Stimulated activated naive B cell treated with anti-CD40 and anti-IgM and Interleukin-4, amounts not matched to agents 10 μg/mL and 1 μg/mL and 100 μg/mL, for 72 hours (primary cell): ENCODE data around the gene IQSEC1.

Experiments
- ATAC-seq, 2 donors: fragments of 150-1000 bp; cut with Tn5 transposase; replicated peaks; 2 replicates each; pipeline ENCODE4 v1.10.0; 2021; ENCODE audit warnings: moderate library complexity in 1 of 2
- DNase-seq: peaks from one replicate; pipeline ENCODE4 v3.0.0; 2021
- H3K27ac Mint-ChIP-seq: one replicate; pipeline ENCODE4 v1.8.0; 2022; ENCODE audit warnings: mild to moderate bottlenecking, mixed read lengths
- H3K27me3 Mint-ChIP-seq, 2 donors: one replicate each; pipeline ENCODE4 v1.8.0; 2022; ENCODE audit warnings: mixed read lengths in 2 of 2
- H3K36me3 Mint-ChIP-seq, 2 donors: one replicate each; pipeline ENCODE4 v1.8.0; 2022; ENCODE audit warnings: mixed read lengths in 2 of 2, mild to moderate bottlenecking in 1 of 2
- H3K4me1 Mint-ChIP-seq, 2 donors: one replicate each; pipeline ENCODE4 v1.8.0; 2022; ENCODE audit warnings: mixed read lengths in 2 of 2, mild to moderate bottlenecking in 1 of 2
- H3K4me3 Mint-ChIP-seq, 2 donors: one replicate each; pipeline ENCODE4 v1.8.0; 2022; ENCODE audit warnings: mild to moderate bottlenecking in 2 of 2, mixed read lengths in 2 of 2, moderate library complexity in 1 of 2
- H3K9me3 Mint-ChIP-seq, 2 donors: one replicate each; pipeline ENCODE4 v1.8.0; 2022; ENCODE audit warnings: mixed read lengths in 2 of 2, mild to moderate bottlenecking in 1 of 2

The IQSEC1 gene

DNA sequence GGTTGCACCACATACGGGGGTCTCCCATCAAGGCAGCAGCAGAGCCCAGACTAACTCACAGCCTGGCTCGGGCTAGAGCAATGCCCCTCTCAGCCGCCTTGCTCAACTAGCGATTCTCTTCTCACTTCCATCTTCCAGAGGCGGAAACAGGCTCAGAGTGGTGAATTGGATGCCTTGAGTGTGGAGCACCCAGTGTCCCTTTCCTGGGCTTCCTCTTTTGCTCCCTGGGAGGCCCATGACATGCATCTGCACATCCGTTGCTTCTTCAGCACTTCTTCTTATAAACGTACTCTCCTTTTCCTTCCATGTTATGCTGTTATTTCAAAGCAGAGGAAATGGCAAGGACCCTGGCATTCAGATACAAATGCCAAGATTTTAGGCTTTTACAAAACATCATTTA is 2.1 kb upstream of the IQSEC1 start:
- Mint-ChIP-seq H3K9me3 (no peaks in the 10 kb centered on the region), H3K27ac (no peak overlapping the region), H3K27me3 (peaks cover 4 to 5% of the 10 kb centered on the region in 2 donors), H3K36me3 (no peaks in the 10 kb centered on the region), H3K4me3 (no peak overlapping the region), H3K4me1 (peaks cover 58 to 79% of the 10 kb centered on the region in 2 donors)
- ATAC-seq, result no peak
- DNase-seq, result no peak

DNA sequence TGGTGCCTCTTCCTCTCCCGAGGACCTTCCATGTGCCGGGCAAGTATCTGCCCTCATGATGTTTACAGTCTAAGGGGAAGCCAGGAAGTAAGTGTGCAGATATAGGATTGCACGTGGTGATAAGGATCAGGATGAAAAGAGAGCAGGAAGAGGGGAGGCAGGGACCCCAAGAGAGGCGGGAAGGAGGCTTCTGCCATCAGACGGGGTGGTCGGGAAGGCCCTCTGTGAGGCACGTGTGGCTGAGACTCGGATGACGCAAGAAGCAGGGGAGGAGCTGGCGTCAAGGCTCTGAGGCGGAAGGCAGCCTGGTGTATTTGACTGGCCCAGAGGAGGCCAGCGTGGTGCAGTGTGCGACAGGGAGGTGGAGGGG is 762 bp upstream of the IQSEC1 start:
- peak overlapping the region; percentile 93 for H3K27ac Mint-ChIP-seq
- no peaks in the 10 kb centered on the region for H3K9me3 Mint-ChIP-seq
- peaks cover 4% of the 10 kb centered on the region in 2 donors for H3K36me3 Mint-ChIP-seq
- peak overlapping the region; percentile 89 to 90 for H3K4me3 Mint-ChIP-seq
- peaks cover 4 to 5% of the 10 kb centered on the region in 2 donors for H3K27me3 Mint-ChIP-seq
- peaks cover 58 to 79% of the 10 kb centered on the region in 2 donors for H3K4me1 Mint-ChIP-seq
- no peak for DNase-seq
- no peak for ATAC-seq

DNA sequence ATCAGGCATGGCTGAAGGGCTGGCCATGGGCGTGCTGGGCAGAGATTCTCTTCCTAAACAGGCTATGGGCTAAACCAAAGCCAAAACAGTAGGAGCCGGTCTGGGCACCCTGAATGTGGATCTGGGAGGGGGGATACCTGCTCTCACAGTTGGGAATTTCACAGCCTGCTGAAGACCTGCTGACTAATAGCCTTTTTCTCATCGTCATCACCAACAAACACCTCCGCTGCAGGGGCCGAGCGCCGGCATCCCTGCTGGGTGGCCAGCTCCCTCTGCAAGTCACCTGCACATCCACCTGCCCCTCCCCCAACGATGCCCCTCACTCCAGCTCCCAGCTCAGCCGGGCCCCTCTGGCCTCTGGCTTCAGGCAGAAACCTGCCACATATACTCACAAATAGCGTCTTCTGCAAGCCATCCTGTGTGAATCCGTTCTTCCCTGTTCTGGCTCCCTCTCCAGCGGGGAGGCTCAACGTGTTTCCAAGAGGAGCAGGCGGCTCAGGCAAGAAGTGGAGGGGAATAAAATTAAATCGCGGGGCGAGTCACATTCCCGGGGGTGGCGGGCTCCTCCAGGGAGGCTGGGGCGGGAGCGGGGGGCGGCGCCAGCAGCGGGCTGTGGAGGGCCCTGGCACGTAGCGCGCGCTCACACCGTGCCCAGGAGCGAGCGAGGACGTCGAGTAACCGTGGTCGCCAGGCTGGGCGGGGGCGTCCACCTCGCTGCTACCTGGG is 466 bp downstream of the IQSEC1 start:
- Mint-ChIP-seq H3K9me3 (peaks cover 0 to 4% of the 10 kb centered on the region in 2 donors), H3K36me3 (peaks cover 7 to 11% of the 10 kb centered on the region in 2 donors), H3K4me1 (peaks cover 54 to 79% of the 10 kb centered on the region in 2 donors), H3K4me3 (peak overlapping the region; percentile 89 to 90), H3K27me3 (peaks cover 4 to 5% of the 10 kb centered on the region in 2 donors), H3K27ac (peak overlapping the region; percentile 93)
- ATAC-seq (peak; percentile 50 to 55), DNase-seq (no peak)

DNA sequence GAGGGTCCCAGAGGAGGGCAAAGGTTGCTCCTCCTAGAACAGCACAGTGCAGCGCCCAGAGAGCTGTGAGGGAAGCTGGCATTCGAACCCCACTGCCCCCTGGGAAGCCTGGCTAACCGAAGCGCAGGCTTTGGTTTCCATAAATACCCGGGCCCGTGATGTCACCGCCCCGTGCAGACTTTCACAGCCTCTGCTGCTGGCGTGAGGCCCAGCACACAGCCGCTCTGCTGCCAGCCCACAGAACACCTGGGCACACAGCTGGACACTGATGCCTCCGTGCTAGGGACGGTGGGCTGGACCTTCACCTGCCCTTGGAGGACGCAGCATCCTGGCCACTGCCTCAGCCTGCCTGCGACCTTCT is 1.0 kb downstream of the IQSEC1 start:
- H3K27me3 Mint-ChIP-seq, result peaks cover 4 to 5% of the 10 kb centered on the region in 2 donors

DNA sequence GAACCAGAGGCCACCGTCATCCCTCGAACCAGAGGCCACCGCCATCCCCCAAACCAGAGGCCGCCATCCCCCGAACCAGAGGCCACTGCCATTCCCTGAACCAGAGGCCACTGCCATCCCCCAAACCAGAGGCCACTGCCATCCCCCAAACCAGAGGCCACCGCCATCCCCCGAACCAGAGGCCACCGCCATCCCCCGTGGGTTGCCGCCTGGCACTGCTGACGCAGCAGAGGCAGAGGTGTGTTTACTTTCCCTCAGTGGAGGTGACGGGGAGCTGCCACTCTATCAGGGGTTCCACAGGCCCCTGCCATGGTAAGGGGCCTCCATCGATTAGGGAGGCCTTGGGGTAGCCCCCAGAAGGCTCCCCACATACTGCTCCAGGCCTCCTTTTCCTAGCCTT is 1.5 kb downstream of the IQSEC1 start:
- peak; percentile 0 to 1 for ATAC-seq
- Mint-ChIP-seq H3K36me3 (peaks cover 7 to 11% of the 10 kb centered on the region in 2 donors), H3K4me3 (peak overlapping the region; percentile 89 to 90), H3K27me3 (peaks cover 4 to 5% of the 10 kb centered on the region in 2 donors), H3K9me3 (peaks cover 0 to 4% of the 10 kb centered on the region in 2 donors), H3K4me1 (peaks cover 55 to 84% of the 10 kb centered on the region in 2 donors), H3K27ac (peak overlapping the region; percentile 93)
- no peak for DNase-seq

More for the DNA sequence above, 1.0 kb downstream of the IQSEC1 start:
- H3K36me3 Mint-ChIP-seq, result peaks cover 7 to 11% of the 10 kb centered on the region in 2 donors
- H3K4me1 Mint-ChIP-seq, result peaks cover 51 to 79% of the 10 kb centered on the region in 2 donors
- H3K4me3 Mint-ChIP-seq, result peak overlapping the region; percentile 89 to 90
- DNase-seq, result peak; percentile 72
- peak overlapping the region; percentile 93 for H3K27ac Mint-ChIP-seq
- peak; percentile 65 to 69 for ATAC-seq
- peaks cover 0 to 4% of the 10 kb centered on the region in 2 donors for H3K9me3 Mint-ChIP-seq

DNA sequence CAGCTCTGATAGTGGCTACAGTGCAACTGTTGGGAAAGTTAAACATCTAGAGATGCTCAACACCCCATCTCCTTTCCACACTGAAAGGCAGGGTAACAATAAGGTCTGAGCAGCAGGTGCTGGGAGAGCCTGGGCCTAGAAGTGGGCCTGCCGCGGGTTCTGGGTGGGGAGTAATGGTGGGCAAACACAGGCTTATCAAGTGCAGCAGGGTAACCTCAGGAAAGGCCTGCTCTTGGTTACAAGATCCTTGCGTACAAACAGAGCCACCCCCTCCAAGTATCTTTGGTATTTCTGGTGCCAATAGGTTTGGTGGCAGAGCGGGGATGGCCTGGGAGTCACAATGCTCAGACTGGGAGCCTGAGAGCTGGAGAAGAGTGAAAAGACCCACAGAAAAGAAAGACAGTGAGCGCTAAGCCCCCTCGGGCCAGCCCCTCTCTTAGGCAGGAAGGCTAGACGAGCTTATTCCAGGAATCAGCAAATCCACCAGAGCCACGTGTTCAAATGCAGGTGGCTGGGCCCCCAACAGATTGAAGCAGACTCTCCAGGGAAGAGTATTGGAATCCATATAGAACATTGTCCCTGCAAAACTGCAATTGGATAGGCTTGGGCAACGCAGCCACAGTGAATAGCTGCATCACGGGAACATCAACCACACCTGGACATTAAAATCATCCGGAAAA is 2.7 kb downstream of the IQSEC1 start:
- Mint-ChIP-seq H3K27ac (peak overlapping the region; percentile 95), H3K4me1 (peaks cover 67 to 94% of the 10 kb centered on the region in 2 donors), H3K9me3 (peaks cover 0 to 4% of the 10 kb centered on the region in 2 donors), H3K4me3 (peak overlapping the region; percentile 21 to 39), H3K36me3 (peaks cover 7 to 15% of the 10 kb centered on the region in 2 donors), H3K27me3 (peaks cover 4 to 5% of the 10 kb centered on the region in 2 donors)
- DNase-seq (no peak), ATAC-seq (no peak)

DNA sequence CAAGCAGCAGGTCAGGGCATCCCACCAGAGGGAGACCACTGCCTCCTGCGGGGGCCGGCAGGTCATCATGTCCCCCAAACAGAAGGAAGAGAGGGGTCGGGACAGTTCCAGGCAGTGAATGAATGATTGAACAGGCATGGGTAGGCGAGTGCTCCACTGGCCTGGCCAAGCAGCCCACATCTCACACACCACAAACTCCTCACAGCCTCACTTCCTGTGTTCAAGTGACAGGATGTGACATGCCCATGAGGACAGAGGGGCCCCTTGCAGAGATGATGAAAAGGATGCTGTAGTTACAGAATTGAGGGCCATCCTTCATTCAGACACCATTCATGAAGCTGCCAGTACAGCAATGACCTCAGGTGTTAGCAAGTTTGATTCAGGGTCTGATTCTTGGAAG is 3.7 kb downstream of the IQSEC1 start:
- Mint-ChIP-seq H3K27me3 (peaks cover 0 to 5% of the 10 kb centered on the region in 2 donors), H3K4me1 (peaks cover 70 to 97% of the 10 kb centered on the region in 2 donors), H3K36me3 (peaks cover 7 to 23% of the 10 kb centered on the region in 2 donors), H3K9me3 (peaks cover 0 to 4% of the 10 kb centered on the region in 2 donors), H3K4me3 (peak overlapping the region in 1 of 2 donors; percentile 39), H3K27ac (peak overlapping the region; percentile 95)
- ATAC-seq (peak; percentile 44 to 51), DNase-seq (no peak)

DNA sequence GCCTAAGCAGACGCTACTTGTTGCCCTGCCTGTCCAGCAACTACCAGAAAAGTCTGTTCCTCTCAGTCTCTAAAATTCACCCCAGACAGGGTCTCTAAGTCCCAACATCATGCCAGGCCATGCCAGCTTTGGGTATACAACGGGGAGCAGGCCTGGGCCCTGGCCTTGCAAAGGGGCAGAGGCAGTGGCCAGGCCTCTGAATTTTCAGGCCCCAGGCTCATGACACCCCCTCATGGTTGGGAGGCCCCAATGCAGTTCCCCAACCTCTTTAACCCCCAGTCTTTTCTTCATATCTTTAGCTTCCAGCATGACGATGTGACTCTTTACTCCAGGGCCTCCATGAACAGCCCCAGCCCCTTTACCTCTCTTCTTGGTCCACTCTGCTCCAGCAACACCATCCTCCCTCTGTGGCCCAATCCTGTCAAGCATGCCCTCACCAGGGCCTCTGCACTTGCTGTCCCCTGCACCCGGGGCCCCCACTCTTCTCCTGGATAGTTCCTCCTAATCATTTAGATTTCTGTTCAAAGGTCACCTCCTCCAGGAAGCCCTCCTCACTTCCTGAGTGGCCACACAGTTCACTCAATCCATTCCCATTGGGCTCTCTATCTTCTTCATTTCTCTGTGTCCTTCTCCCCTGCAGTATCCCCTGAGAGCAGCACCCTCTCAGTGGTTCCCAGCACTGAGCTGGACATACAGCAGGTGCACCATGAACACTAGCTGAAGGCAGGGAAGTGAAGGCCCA is 4.8 kb downstream of the IQSEC1 start:
- Mint-ChIP-seq H3K4me3 (no peak overlapping the region), H3K36me3 (peaks cover 7 to 30% of the 10 kb centered on the region in 2 donors), H3K4me1 (peaks cover 72 to 97% of the 10 kb centered on the region in 2 donors), H3K9me3 (peaks cover 0 to 4% of the 10 kb centered on the region in 2 donors), H3K27me3 (no peaks in the 10 kb centered on the region), H3K27ac (peak overlapping the region; percentile 91)
- DNase-seq, result no peak
- ATAC-seq, result no peak

DNA sequence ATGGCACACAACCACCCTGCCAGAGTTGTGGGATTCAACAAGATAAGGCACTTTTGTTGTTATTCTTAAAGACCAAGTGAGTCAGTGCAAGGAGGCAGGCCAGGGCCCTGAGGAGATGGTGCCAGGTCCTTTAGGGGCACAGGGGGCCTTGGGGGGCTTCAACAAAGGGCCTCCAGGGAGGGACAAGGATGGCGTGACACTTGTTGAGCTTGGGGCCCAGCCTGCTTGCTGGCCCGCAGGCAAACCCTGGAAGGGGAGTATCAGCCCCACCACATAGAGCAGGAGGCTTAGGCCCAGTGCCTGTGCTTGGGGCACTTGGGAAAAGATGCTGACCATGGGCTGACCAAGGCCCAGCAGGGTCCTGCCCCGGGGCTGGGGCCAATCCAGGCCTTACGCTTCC is 5.5 kb downstream of the IQSEC1 start:
- Mint-ChIP-seq H3K9me3 (peaks cover 0 to 4% of the 10 kb centered on the region in 2 donors), H3K4me1 (peaks cover 74 to 100% of the 10 kb centered on the region in 2 donors), H3K4me3 (no peak overlapping the region), H3K36me3 (peaks cover 10 to 34% of the 10 kb centered on the region in 2 donors), H3K27me3 (no peaks in the 10 kb centered on the region), H3K27ac (peak overlapping the region; percentile 97)
- DNase-seq (no peak), ATAC-seq (no peak)

DNA sequence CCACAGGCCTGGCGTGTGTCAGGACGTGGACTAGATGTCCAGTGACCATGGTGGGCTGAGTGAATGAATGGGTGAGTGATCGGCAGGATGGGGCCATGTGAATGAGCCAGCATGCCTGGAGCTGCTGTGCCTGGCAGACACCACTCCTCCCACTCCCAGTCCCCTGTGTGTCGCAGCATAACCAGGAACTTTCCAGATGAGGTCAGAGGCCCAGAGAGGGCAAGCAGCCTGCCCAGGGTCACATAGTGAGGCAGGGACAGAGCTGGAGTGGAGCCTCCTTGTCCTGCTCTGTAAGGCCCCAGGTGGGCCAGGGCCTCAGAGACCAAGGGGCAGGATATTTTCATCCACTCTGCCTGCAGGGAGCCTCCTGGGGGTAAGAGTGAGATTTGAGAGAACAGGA is 6.4 kb downstream of the IQSEC1 start:
- ATAC-seq, result peak; percentile 7 to 33
- Mint-ChIP-seq H3K27ac (peak overlapping the region; percentile 97), H3K27me3 (no peaks in the 10 kb centered on the region), H3K9me3 (peaks cover 0 to 4% of the 10 kb centered on the region in 2 donors), H3K4me1 (peaks cover 67 to 95% of the 10 kb centered on the region in 2 donors), H3K4me3 (peak overlapping the region; percentile 76 to 80), H3K36me3 (peaks cover 10 to 34% of the 10 kb centered on the region in 2 donors)
- DNase-seq, result no peak

DNA sequence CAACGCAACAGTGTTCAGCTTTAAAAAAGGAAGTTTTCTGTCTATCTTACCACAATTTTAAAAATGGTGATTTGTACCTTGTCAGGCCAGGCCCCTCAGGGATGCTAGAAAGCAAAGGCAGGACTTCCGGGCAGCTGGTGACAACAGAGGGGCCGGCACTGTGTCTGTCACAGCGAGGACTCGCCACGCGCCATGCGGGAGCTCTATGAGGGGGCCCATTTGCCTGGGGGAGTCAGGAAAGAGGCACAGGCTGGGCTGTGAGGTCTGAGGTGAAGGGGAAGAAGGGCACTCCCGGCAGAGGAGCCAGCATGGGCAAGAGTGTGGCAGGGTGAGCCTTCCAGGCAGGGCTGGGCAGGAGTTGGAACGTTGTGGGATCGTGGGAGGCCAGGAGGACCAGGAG is 7.0 kb downstream of the IQSEC1 start:
- no peaks in the 10 kb centered on the region for H3K27me3 Mint-ChIP-seq
- H3K4me3 Mint-ChIP-seq, result peak overlapping the region; percentile 76 to 80
- peak; percentile 41 to 66 for ATAC-seq
- no peak for DNase-seq
- peaks cover 10 to 34% of the 10 kb centered on the region in 2 donors for H3K36me3 Mint-ChIP-seq
- peaks cover 63 to 95% of the 10 kb centered on the region in 2 donors for H3K4me1 Mint-ChIP-seq
- H3K9me3 Mint-ChIP-seq, result peaks cover 0 to 4% of the 10 kb centered on the region in 2 donors
- peak overlapping the region; percentile 97 for H3K27ac Mint-ChIP-seq

DNA sequence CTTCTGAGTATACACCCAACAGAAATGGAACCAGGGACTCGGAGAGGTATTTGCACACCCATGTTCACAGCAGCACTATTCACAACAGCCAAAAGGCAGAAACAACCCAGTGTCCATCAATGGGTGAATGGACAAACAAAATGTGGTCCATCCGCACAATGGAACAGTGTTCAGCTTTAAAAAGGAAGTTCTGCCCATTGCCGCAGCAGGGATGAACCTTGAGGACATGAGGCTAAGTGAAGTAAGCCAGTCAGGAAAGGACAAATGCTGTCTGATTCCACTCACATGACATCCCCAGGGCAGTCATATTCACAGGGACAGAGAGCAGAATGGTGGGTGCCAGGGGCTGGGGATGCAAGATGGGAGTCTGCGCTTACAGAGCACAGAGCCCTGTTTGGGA is 7.5 kb downstream of the IQSEC1 start:
- no peaks in the 10 kb centered on the region for H3K27me3 Mint-ChIP-seq
- DNase-seq, result no peak
- no peak for ATAC-seq
- H3K4me1 Mint-ChIP-seq, result peaks cover 64 to 95% of the 10 kb centered on the region in 2 donors
- H3K4me3 Mint-ChIP-seq, result peak overlapping the region; percentile 76 to 80
- H3K27ac Mint-ChIP-seq, result peak overlapping the region; percentile 97
- H3K36me3 Mint-ChIP-seq, result peaks cover 10 to 34% of the 10 kb centered on the region in 2 donors
- peaks cover 0 to 4% of the 10 kb centered on the region in 2 donors for H3K9me3 Mint-ChIP-seq

DNA sequence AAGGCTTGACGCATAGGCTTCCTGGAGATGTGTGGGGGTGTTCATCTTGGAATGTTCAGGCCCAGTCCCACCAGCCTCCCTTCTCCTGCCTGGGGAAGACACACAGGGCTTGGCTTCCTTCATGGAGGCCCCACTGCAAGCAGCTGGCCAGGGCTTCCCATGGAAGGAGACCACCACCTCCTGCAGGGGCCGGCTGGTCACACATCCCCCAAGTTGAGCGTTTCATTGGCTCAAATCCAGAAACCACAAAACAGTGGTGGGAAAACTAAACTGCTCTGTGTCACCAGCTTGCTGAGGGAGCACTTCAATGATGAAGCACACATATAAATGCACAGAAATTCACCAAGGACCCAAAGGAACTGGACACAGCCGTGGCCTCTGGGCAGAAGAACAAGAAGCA is 8.3 kb downstream of the IQSEC1 start:
- Mint-ChIP-seq H3K4me1 (peaks cover 59 to 94% of the 10 kb centered on the region in 2 donors), H3K36me3 (peaks cover 12 to 37% of the 10 kb centered on the region in 2 donors), H3K27ac (no peak overlapping the region), H3K4me3 (no peak overlapping the region), H3K9me3 (peaks cover 0 to 4% of the 10 kb centered on the region in 2 donors), H3K27me3 (no peaks in the 10 kb centered on the region)
- ATAC-seq, result no peak
- DNase-seq, result no peak
